ENCODE results near the gene GPC5. TPM values are rescaled to one million over a fixed set of nuclear protein-coding genes. Genes with fewer than 3 reads are reported as not detected.
"Not testable (repeated sequence)": the region's sequence is repeated elsewhere in the genome, so short reads cannot be mapped to it uniquely, and the experiment has no call there.

GPC5 gene
- total RNA-seq, 1 donor = not detected

DNA sequence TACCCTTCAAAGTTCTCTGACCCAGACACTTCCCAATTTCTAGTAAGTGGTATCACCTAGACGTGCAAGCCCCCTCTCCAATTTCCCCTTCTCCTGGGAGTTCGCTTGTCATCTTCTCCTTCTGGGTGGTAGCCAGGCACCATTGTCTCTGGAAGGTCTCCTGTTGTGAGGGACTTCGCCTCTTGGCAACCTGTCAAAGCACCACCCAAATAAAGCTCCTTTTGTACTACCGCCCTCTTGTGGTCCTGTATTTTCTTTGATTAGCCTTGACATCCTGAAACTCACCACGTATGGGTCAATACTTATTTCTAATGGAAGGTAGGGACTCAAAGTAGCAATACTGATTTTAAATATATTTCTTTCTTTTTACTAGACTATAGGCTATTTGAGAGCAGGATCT is 8.2 kb downstream of the GPC5 start:
- TF ChIP-seq, protein P1, sequence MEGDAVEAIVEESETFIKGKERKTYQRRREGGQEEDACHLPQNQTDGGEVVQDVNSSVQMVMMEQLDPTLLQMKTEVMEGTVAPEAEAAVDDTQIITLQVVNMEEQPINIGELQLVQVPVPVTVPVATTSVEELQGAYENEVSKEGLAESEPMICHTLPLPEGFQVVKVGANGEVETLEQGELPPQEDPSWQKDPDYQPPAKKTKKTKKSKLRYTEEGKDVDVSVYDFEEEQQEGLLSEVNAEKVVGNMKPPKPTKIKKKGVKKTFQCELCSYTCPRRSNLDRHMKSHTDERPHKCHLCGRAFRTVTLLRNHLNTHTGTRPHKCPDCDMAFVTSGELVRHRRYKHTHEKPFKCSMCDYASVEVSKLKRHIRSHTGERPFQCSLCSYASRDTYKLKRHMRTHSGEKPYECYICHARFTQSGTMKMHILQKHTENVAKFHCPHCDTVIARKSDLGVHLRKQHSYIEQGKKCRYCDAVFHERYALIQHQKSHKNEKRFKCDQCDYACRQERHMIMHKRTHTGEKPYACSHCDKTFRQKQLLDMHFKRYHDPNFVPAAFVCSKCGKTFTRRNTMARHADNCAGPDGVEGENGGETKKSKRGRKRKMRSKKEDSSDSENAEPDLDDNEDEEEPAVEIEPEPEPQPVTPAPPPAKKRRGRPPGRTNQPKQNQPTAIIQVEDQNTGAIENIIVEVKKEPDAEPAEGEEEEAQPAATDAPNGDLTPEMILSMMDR (IDR thresholded peaks at IDR 0.05; ENCODE audit: insufficient read depth, low read depth, low read length) = peak; percentile 61
- DNase-seq (ENCODE audit: low read depth) = peak; percentile 35

DNA sequence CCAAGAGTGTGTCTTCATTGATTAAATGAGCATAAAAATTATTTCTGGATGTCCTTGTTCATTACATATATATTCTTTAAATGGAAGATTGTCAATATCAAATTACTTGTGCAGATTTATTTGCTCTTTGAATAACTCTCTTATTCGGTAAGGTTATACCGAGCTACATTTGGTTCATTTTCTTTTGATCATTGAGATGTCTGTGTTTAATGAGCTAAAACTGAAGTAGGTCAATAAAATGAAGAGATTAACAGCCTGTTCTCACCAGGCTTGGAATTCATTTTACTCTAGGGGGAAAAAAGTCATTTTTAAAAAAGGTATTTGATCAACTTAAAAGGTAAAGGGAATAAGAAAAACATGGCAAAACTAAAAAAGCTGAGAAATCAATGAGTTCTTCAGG is 10.6 kb downstream of the GPC5 start:
- no peak for DNase-seq (ENCODE audit: low read depth)
- H3K4me3 ChIP-seq (ENCODE audit: low read depth, low read length) = no peak overlapping the region
- TF ChIP-seq, protein P1 (IDR thresholded peaks at IDR 0.05; ENCODE audit: insufficient read depth, low read depth, low read length) = no peak

More for the DNA sequence above, 8.2 kb downstream of the GPC5 start:
- no peak overlapping the region for H3K4me3 ChIP-seq (ENCODE audit: low read depth, low read length)

DNA sequence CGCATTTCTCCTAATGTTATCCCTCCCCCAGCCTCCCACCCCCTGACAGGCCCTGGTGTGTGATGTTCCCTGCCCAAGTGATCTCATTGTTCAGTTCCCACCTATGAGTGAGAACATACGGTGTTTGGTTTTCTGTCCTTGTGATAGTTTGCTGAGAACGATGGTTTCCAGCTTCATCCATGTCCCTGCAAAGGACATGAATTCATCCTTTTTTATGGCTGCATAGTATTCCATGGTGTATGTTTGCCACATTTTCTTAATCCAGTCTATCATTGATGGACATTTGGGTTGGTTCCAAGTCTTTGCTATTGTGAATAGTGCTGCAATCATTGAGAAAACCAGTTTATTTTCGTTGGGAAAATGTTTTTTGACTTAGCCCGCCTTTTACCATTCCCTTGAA is 18.2 kb downstream of the GPC5 start:
- not testable (repeated sequence) for DNase-seq (ENCODE audit: low read depth)

DNA sequence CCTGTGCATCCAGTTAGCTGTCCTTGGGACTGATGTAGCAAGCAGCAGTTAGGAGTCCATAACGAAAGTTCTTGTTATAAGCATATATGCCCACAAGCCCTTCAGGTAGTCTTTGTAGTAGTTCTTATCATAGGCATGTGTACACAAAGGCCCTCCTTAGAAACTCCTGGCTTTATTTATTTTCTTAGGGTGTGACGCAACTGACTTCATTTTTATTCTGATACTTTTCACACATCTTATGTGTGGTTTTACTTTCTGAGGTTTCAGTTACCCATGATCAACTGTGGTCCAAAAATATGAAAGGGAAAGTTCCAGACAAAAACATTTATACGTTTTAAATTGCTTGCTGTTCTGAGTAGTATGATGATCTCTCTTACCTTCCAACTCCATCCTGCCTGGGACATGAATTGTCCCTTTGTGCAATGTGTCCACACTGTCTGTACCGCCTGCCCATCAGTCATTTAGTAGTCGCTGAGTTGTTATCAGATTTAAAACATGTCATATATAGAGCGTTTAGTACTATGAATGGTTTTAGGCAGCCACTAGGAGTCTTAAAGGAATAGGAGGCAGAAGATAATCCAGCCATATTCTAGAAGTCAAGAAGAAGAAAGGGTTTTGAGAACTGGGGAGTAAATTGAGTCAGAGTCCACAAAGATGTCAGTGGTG is 19.4 kb downstream of the GPC5 start:
- TF ChIP-seq, protein P1 (IDR thresholded peaks at IDR 0.05; ENCODE audit: insufficient read depth, low read depth, low read length) = no peak
- no peak overlapping the region for H3K4me3 ChIP-seq (ENCODE audit: low read depth, low read length)
- DNase-seq (ENCODE audit: low read depth) = no peak

More for the DNA sequence above, 18.2 kb downstream of the GPC5 start:
- not testable (repeated sequence) for H3K4me3 ChIP-seq (ENCODE audit: low read depth, low read length)

DNA sequence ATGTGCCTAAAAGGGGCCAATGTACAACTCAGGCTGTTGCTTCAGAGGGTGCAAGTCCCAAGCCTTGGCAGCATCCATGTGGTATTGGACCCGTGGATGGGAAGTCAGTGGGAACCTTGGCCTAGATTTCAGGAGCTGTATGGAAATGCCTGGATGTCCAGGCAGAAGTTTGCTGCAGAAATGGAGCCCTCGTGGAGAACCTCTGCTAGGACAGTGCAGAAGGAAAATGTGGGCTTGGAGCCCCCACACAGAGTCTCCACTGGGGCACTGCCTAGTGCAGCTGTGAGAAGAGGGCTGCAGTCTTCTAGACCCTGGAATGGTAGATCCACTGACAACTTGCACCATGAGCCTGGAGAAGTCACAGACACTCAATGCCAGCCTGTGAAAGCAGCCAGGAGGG is 28.5 kb downstream of the GPC5 start:
- TF ChIP-seq, protein P1 (IDR thresholded peaks at IDR 0.05; ENCODE audit: insufficient read depth, low read depth, low read length) = no peak
- DNase-seq (ENCODE audit: low read depth) = no peak
- no peak overlapping the region for H3K4me3 ChIP-seq (ENCODE audit: low read depth, low read length)

DNA sequence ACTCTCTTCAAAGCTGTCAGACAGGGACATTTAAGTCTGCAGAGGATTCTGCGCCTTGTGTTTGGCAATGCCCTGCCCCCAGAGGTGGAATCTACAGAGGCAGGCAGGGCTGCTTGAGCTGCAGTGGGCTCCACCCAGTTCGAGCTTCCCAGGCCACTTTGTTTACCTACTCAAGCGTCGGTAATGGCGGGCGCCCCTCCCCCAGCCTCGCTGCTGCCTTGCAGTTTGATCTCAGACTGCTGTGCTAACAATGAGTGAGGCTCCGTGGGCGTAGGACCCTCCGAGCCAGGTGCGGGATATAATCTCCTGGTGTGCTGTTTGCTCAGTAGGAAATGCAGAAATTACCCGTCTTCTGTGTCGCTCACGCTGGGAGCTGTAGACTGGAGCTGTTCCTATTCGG is 40.3 kb downstream of the GPC5 start:
- not testable (repeated sequence) for H3K4me3 ChIP-seq (ENCODE audit: low read depth, low read length)

DNA sequence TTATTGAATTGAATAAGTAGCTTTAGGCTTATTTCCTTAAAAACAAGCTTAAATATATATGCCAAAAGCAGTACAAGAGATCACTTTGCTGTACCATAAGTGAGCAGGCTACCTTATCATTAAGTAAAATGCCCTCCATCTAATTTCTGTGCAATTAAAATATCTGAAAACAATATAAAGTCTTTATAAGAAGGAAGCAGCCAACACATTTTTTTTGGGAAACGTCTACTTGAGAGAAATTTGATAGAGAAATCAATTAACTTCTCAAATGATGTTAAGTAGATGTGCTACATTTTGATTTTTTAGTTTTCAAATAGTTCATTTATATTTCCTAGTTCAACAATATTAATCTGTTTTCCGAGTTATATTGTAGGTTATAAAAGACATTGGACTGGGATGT is 52.5 kb downstream of the GPC5 start:
- DNase-seq (ENCODE audit: low read depth) = no peak
- H3K4me3 ChIP-seq (ENCODE audit: low read depth, low read length) = no peak overlapping the region
- TF ChIP-seq, protein P1 (IDR thresholded peaks at IDR 0.05; ENCODE audit: insufficient read depth, low read depth, low read length) = no peak

More for the DNA sequence above, 40.3 kb downstream of the GPC5 start:
- DNase-seq (ENCODE audit: low read depth) = not testable (repeated sequence)

DNA sequence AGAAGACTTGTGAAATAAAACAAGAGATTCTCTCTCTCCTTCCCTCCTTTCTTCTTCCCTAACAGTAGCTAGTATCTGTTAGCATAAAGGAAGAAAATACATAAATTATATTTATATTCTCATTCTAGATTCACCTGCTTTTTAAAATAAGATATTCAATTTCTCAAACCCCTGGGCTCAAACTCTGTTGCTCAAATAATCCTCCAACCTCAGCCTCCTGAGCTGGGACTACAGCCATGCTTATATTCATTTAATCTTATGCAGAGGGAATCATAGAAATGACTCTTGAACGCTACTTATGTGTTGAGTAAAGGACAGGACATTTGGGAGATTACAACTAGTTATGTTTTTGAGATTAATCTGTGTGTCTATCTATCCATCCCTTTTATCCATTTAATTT is 56.2 kb downstream of the GPC5 start:
- TF ChIP-seq, protein P1 (IDR thresholded peaks at IDR 0.05; ENCODE audit: insufficient read depth, low read depth, low read length) = no peak

More for the DNA sequence above, 56.2 kb downstream of the GPC5 start:
- no peak overlapping the region for H3K4me3 ChIP-seq (ENCODE audit: low read depth, low read length)
- no peak for DNase-seq (ENCODE audit: low read depth)
